K562 treated with DMSO at 1 percent for 48 hours (cell line): ENCODE data around the gene EMC1. TPM values are rescaled to one million over a fixed set of nuclear protein-coding genes. Genes with fewer than 3 reads are reported as not detected.

Experiments used
- total RNA-seq: library from RNA; unstranded; fragments of 300-600 nt; gene quantifications from 2 replicates; pipeline ENCODE4 v1.2.3, GENCODE V29; 2022; ENCODE audit warnings: low replicate concordance; ENCODE audit errors: extremely low read depth

The EMC1 gene
- not detected in 2 replicates for total RNA-seq

GRCh38 chr1:19251305-19252196 is at the start of gene EMC1, which contains the start of gene MRTO4:
Gene EMC1, minus strand, starts transcription at chr1:19251524. Its CDS starts 15 bp downstream, at chr1:19251509.
Gene MRTO4, plus strand, starts transcription at chr1:19251805. Its CDS starts 31 bp downstream, at chr1:19251836.

DNA sequence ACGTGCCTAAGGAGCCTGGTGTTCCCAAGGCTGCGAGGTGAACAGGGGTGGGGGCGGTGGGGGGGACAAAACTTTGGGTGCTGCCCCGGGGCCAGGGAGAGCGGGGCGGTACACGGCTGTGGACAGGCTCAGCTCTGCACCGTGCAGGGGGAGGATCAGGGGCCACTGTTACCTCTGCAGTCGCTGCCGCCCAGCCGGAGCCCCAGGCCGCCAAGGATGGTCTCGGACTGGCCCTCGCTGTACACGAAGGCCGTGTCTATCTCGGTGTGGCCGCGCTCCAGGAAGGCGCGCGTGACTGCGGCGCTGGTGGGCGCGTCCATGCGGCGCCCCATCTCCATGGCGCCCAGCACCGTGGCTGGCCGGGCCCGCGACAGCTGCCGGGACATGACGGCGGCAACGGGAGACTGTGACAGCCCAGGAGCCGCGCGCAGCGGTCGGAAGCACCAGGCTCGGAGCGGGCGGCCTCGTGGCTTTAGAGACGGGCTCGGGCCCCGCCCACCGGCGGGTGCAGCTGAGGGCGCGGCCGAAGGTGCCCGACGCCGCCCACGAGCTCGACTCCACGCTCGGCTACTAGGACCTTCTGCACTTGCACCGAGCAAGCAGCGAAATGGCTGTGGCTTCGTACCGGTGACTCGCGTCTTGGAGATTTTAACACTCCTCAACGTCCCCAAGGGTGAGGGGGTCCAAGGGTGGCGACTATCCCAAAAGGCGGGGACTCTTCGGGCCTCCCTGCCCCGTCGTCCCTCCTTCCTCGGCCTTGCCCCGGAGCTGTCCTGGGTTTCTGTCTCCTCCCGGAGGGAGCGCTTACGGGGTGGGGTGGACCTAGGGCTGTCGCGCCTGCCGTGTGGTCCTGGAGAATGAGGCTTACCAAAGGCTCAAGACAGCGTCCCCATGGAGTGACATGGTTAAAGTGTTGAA is 37.3 kb upstream of the EMC1 start, which contains the start of gene AKR7A3:
Gene AKR7A3 (minus strand): TSS at position 447 of the 918 bp plus-strand sequence. CDS start 61 bp downstream, at position 386.

GRCh38 chr1:19209990-19210771 is 41.1 kb downstream of the EMC1 start, which contains the start of gene UBR4:
Gene UBR4, minus strand, starts transcription at chr1:19210266. Its CDS starts 18 bp downstream, at chr1:19210248.

Other genes starting within 250 kb of the EMC1 start
- 284 and 576 TPM in 2 replicates for gene UBR4, start 41.3 kb downstream of the EMC1 start, total RNA-seq
- gene MRTO4, start 281 bp upstream of the EMC1 start, total RNA-seq, result not detected in 2 replicates
- not detected in 2 replicates for gene AKR7A3, start 37.2 kb upstream of the EMC1 start, total RNA-seq
- gene AKR7A2, start 60.6 kb upstream of the EMC1 start, total RNA-seq, result not detected in 2 replicates
- not detected in 2 replicates for gene SLC66A1, start 60.8 kb upstream of the EMC1 start, total RNA-seq
- not detected in 2 replicates for gene CAPZB, start 234.0 kb upstream of the EMC1 start, total RNA-seq